Fibroblast of skin of right quadriceps (primary cell): ENCODE measurements around the gene KISS1.
A peak's percentile ranks its signal among the peaks of the same experiment; 100 is the strongest.

Experiments used
- DNase-seq: peaks from one replicate; pipeline ENCODE4 v3.0.0-alpha.2; 2013

KISS1 gene

GRCh38 chr1:204190212-204191211, 5.8 kb downstream of the KISS1 start:
- DNase-seq = peak; percentile 65

GRCh38 chr1:204188959-204189639, 7.2 kb downstream of the KISS1 start:
- DNase-seq = no peak

GRCh38 chr1:204186597-204186996, 9.7 kb downstream of the KISS1 start:
- no peak for DNase-seq

GRCh38 chr1:204181116-204181515, 15.2 kb downstream of the KISS1 start:
- no peak for DNase-seq

GRCh38 chr1:204180133-204180532, 16.2 kb downstream of the KISS1 start:
- no peak for DNase-seq

GRCh38 chr1:204178487-204179281, 17.6 kb downstream of the KISS1 start:
- DNase-seq = no peak

- DNase-seq = no peak
Measured at GRCh38 chr1:204177133-204177532, 19.2 kb downstream of the KISS1 start.

- DNase-seq = no peak
Measured at GRCh38 chr1:204176049-204176448, 20.2 kb downstream of the KISS1 start.

- DNase-seq = no peak
Measured at GRCh38 chr1:204174958-204175357, 21.3 kb downstream of the KISS1 start.

- no peak for DNase-seq
Measured at GRCh38 chr1:204172404-204173029, 23.8 kb downstream of the KISS1 start.

- DNase-seq = peak; percentile 69
Measured at GRCh38 chr1:204171751-204172178, 24.5 kb downstream of the KISS1 start.

GRCh38 chr1:204170494-204171155, 25.7 kb downstream of the KISS1 start:
- DNase-seq = no peak

GRCh38 chr1:204169858-204170257, 26.4 kb downstream of the KISS1 start:
- no peak for DNase-seq

GRCh38 chr1:204167730-204168129, 28.6 kb downstream of the KISS1 start:
- DNase-seq = no peak

GRCh38 chr1:204166219-204166618, 30.1 kb downstream of the KISS1 start, which contains the start of gene REN:
Gene REN, minus strand, starts transcription at chr1:204166337. Its CDS starts 44 bp downstream, at chr1:204166293.
- no peak for DNase-seq

GRCh38 chr1:204162494-204163074, 33.7 kb downstream of the KISS1 start:
- DNase-seq = peak; percentile 60

GRCh38 chr1:204161609-204162493, 34.4 kb downstream of the KISS1 start:
- DNase-seq = no peak

GRCh38 chr1:204157962-204158361, 38.3 kb downstream of the KISS1 start:
- no peak for DNase-seq

- no peak for DNase-seq
Measured at GRCh38 chr1:204155881-204156280, 40.4 kb downstream of the KISS1 start.

GRCh38 chr1:204154568-204155255, 41.6 kb downstream of the KISS1 start:
- no peak for DNase-seq
